Left forelimb (tissue), 1 donor: ENCODE results near the gene IQCF2.
"Not testable (repeated sequence)": the region's sequence is repeated elsewhere in the genome, so short reads cannot be mapped to it uniquely, and the experiment has no call there.

Experiments
- DNase-seq: peaks from one replicate; pipeline ENCODE4 v3.0.0-alpha.2; 2018; ENCODE audit warnings: low spot score

IQCF2 gene

GRCh38 chr3:51876186-51876585, 14.8 kb downstream of the IQCF2 start:
- no peak for DNase-seq

- no peak for DNase-seq
These were observed 18.5 kb downstream of the IQCF2 start for GRCh38 chr3:51879937-51880336.

GRCh38 chr3:51886447-51886846, 25.0 kb downstream of the IQCF2 start:
- DNase-seq = no peak

- no peak for DNase-seq
These were observed 26.2 kb downstream of the IQCF2 start for GRCh38 chr3:51887620-51888019.

- DNase-seq = no peak
These were observed 27.2 kb downstream of the IQCF2 start for GRCh38 chr3:51888463-51889105.

- DNase-seq = no peak
These were observed 30.0 kb downstream of the IQCF2 start for GRCh38 chr3:51891242-51892039.

GRCh38 chr3:51894391-51894790, 33.0 kb downstream of the IQCF2 start:
- no peak for DNase-seq

GRCh38 chr3:51894939-51895338, 33.5 kb downstream of the IQCF2 start:
- DNase-seq = no peak

- no peak for DNase-seq
These were observed 35.3 kb downstream of the IQCF2 start for GRCh38 chr3:51896607-51897305.

GRCh38 chr3:51897391-51897790, 36.0 kb downstream of the IQCF2 start:
- no peak for DNase-seq

GRCh38 chr3:51900043-51900442, 38.6 kb downstream of the IQCF2 start:
- not testable (repeated sequence) for DNase-seq

- DNase-seq = not testable (repeated sequence)
These were observed 40.9 kb downstream of the IQCF2 start for GRCh38 chr3:51902361-51902760.

GRCh38 chr3:51904034-51904823, 42.8 kb downstream of the IQCF2 start:
- DNase-seq = no peak

GRCh38 chr3:51908026-51908425, 46.6 kb downstream of the IQCF2 start:
- no peak for DNase-seq
